ENCODE measurements around the gene APOBEC3C.
"Not testable (repeated sequence)": the region's sequence is repeated elsewhere in the genome, so short reads cannot be mapped to it uniquely, and the experiment has no call there.

Gene APOBEC3C

GRCh38 chr22:38974170-38974825, 39.8 kb upstream of the APOBEC3C start:
- Histone ChIP-seq H3K9ac (ENCODE audit: low read depth, low read length) (no peak overlapping the region), H3K9me3 (ENCODE audit: control insufficient read depth, insufficient read depth, low read length) (peaks cover 6% of the 10 kb centered on the region), H3K4me1 (ENCODE audit: insufficient read depth, low read length) (no peaks in the 10 kb centered on the region), H3K36me3 (ENCODE audit: insufficient read depth, low read length) (no peaks in the 10 kb centered on the region)

DNA sequence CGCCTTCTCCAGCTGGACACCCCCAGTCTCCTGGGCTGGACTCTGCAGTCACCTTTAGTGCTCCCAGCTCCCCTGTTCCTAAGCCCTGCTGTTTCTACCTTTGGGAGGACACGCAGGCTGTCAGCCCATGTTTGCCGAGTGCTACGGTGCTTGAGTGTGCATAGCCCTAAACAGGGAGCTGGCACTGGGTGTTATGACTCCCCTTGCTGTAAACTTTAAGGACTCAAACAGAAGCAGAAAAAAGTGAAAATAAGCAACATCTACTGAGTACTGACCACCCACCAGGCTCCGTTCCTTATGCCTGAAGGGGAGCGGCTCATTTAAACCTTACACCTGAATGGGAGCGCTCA, 39.3 kb upstream of the APOBEC3C start:
- Histone ChIP-seq H3K36me3 (ENCODE audit: insufficient read depth, low read length) (no peaks in the 10 kb centered on the region), H3K9ac (ENCODE audit: low read depth, low read length) (no peak overlapping the region), H3K4me1 (ENCODE audit: insufficient read depth, low read length) (no peaks in the 10 kb centered on the region), H3K9me3 (ENCODE audit: control insufficient read depth, insufficient read depth, low read length) (peaks cover 6% of the 10 kb centered on the region)

- not testable (repeated sequence) for H3K9ac ChIP-seq (ENCODE audit: low read depth, low read length); H3K36me3 ChIP-seq (ENCODE audit: insufficient read depth, low read length); H3K9me3 ChIP-seq (ENCODE audit: control insufficient read depth, insufficient read depth, low read length); H3K4me1 ChIP-seq (ENCODE audit: insufficient read depth, low read length)
These were observed 36.8 kb upstream of the APOBEC3C start for GRCh38 chr22:38977289-38977688.

DNA sequence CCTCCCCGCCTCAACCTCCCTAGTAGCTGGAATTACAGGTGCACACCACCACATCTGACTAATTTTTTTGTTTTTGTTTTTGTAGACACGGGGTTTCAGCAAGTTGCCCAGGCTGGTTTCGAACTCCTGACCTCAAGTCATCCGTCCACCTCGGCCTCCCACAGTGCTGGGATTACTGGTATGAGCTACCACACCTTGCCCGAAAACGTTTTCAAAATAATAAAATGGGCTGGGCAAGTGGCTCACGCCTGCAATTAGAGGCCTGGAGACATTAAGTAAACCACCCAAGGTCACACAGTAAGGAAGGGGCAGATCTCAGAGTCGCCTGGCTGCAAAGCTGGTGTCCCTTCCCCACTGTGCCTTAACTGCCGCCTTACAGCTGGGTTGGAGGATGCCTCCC, 33.5 kb upstream of the APOBEC3C start:
- not testable (repeated sequence) for H3K9ac ChIP-seq (ENCODE audit: low read depth, low read length); H3K36me3 ChIP-seq (ENCODE audit: insufficient read depth, low read length); H3K4me1 ChIP-seq (ENCODE audit: insufficient read depth, low read length)
- H3K9me3 ChIP-seq (ENCODE audit: control insufficient read depth, insufficient read depth, low read length), result peaks cover 18% of the 10 kb centered on the region

- Histone ChIP-seq H3K9ac (ENCODE audit: low read depth, low read length) (no peak overlapping the region), H3K9me3 (ENCODE audit: control insufficient read depth, insufficient read depth, low read length) (peaks cover 18% of the 10 kb centered on the region), H3K4me1 (ENCODE audit: insufficient read depth, low read length) (peaks cover 8% of the 10 kb centered on the region; the same call in 1 of the 2 replicates)
These were observed 32.8 kb upstream of the APOBEC3C start for GRCh38 chr22:38981005-38981991.

DNA sequence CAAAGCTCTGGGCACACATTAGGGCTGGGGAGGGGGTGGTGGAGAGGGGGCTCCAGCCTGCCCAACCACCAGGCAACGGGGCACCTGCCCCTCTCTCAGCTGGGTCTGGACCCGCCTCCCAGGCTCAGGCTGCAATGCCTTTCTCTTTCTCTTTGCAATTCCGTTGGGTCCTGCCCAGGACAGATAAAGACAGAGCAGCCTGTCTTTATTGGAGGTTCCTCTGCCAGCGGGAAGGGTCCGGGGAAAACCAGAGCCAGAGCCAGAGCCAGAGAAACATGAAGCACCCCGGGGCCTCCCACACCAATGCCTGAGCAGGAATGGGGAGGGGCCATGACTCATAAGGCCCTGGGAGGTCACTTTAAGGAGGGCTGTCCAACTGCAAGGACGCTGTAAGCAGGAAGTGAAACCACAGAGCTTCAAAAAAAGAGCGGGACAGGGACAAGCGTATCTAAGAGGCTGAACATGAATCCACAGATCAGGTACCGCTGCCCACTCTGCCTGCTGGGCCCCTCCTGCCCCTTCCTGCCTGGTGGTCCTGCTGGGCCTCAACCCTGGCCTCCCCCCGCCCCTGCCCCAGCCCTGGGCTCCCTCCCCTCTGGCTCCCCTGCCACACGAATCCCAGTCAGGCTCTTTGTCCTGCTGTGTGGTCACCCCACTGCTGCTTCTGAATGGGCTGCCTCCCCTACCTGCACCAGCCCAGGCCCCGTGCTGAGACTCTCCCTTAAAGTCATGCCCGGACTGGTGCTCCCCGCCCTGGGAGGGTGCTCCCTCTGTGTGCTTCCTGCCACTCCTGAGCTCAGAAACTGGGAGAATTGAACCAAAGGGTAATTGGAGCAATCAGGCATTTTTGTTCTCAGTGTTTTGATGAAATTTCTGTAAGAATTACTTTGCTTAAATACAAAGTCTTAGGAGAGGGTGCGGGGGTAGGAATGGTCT, 31.8 kb upstream of the APOBEC3C start, which contains the start of gene APOBEC3B:
TSS of gene APOBEC3B (plus strand) at position 356 of the 936 bp plus-strand sequence. CDS start at position 463, 107 bp downstream.
- Histone ChIP-seq H3K9ac (ENCODE audit: low read depth, low read length) (no peak within 1 kb of the TSS), H3K4me1 (ENCODE audit: insufficient read depth, low read length) (peaks cover 10% of the 10 kb centered on the region; the same call in 1 of the 2 replicates)

More at GRCh38 chr22:38981005-38981991, 32.8 kb upstream of the APOBEC3C start:
- H3K36me3 ChIP-seq (ENCODE audit: insufficient read depth, low read length), result no peaks in the 10 kb centered on the region

DNA sequence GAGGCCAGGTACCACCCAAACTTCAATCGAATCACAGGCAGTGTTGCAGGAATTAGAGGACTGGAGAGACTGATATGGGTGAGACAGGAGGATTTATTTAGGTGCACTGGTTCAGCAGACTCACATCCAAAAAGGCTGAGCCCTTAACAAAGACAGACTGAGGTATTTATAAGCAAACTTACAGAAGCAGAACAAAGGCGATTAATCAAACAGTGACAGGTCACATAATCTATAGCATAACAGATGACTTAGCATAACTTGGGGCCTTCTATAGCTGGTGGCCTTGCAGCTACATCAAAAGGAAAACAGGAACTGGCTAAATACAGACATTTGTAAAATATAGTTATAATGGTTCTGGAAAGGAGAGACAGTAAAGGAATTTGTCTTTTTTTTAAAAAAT, 29.8 kb upstream of the APOBEC3C start:
- H3K9me3 ChIP-seq (ENCODE audit: control insufficient read depth, insufficient read depth, low read length), result peaks cover 12% of the 10 kb centered on the region
- no peaks in the 10 kb centered on the region for H3K36me3 ChIP-seq (ENCODE audit: insufficient read depth, low read length)
- H3K4me1 ChIP-seq (ENCODE audit: insufficient read depth, low read length), result peaks cover 10% of the 10 kb centered on the region; the same call in 1 of the 2 replicates
- no peak overlapping the region for H3K9ac ChIP-seq (ENCODE audit: low read depth, low read length)

More for the DNA sequence above, 31.8 kb upstream of the APOBEC3C start, which contains the start of gene APOBEC3B:
- H3K9me3 ChIP-seq (ENCODE audit: control insufficient read depth, insufficient read depth, low read length), result peaks cover 16% of the 10 kb centered on the region
- no peaks in the 10 kb centered on the region for H3K36me3 ChIP-seq (ENCODE audit: insufficient read depth, low read length)

DNA sequence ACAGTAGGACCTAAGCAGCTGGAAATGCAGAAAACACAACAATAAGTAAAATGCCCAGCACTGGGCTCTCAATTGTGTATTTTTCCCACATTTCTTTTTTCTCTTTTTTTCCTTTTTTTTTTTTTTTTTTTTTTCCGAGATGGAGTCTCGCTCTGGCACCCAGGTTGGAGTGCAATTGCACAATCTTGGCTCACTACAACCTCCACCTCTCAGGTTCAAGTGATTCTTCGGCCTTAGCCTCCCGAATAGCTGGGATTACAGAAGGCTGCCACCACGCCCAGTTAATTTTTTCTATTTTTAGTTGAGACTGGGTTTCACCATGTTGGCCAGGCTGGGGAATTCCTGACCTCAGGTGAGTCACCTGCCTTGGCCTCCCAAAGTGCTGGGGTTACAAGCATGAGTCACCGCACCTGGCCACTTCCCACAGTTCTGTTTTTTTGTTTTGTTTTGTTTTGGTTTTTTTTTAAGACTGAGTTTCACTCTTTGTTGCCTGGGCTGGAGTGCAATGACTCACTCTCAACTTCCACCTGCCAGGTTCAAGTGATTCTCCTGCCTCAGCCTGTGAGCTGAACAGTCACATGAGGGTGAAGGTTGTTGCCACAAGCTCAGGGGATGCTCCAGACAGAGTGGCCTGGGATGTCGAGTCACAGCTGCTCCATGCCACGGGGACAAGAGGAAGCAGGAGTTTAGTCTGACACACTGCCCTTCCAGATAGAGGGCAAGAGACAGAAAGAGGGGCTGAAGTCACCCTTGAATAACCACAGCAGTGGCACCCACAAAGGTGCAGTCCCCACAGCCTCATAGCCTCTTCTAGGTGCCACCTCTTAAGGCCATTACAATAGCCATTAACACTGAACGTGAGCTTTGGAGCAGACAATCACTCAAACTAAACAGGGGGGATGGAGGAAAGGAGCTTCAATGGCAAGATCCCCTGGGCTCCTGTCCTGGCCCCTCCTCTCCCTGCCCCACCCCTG, 29.0 kb upstream of the APOBEC3C start:
- H3K36me3 ChIP-seq (ENCODE audit: insufficient read depth, low read length); H3K9ac ChIP-seq (ENCODE audit: low read depth, low read length): not testable (repeated sequence)
- H3K4me1 ChIP-seq (ENCODE audit: insufficient read depth, low read length), result peaks cover 10% of the 10 kb centered on the region; the same call in 1 of the 2 replicates
- peaks cover 12% of the 10 kb centered on the region for H3K9me3 ChIP-seq (ENCODE audit: control insufficient read depth, insufficient read depth, low read length)

- Histone ChIP-seq H3K9me3 (ENCODE audit: control insufficient read depth, insufficient read depth, low read length) (peaks cover 12% of the 10 kb centered on the region), H3K36me3 (ENCODE audit: insufficient read depth, low read length) (no peaks in the 10 kb centered on the region), H3K9ac (ENCODE audit: low read depth, low read length) (no peak overlapping the region), H3K4me1 (ENCODE audit: insufficient read depth, low read length) (peaks cover 7% of the 10 kb centered on the region; the same call in 1 of the 2 replicates)
These were observed 27.4 kb upstream of the APOBEC3C start for GRCh38 chr22:38986629-38987028.

- no peaks in the 10 kb centered on the region for H3K36me3 ChIP-seq (ENCODE audit: insufficient read depth, low read length)
- H3K9me3 ChIP-seq (ENCODE audit: control insufficient read depth, insufficient read depth, low read length), result peaks cover 12% of the 10 kb centered on the region
- H3K4me1 ChIP-seq (ENCODE audit: insufficient read depth, low read length), result peaks cover 6% of the 10 kb centered on the region; the same call in 1 of the 2 replicates
- no peak overlapping the region for H3K9ac ChIP-seq (ENCODE audit: low read depth, low read length)
These were observed 26.7 kb upstream of the APOBEC3C start for GRCh38 chr22:38987171-38987895.

DNA sequence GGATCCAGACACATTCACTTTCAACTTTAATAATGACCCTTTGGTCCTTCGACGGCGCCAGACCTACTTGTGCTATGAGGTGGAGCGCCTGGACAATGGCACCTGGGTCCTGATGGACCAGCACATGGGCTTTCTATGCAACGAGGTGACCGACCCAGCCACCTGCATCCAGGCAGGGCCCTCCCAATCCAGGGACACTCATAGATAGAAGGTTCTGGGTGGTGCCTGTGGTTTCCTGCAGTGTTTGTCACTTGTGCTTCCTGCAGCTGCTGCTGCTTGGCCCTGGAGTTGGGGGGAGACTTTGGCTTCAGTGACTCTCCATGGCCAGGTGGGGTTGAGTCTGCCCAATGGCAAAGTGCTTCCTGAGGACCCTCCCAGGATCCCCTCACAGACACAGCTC, 24.6 kb upstream of the APOBEC3C start:
- H3K9ac ChIP-seq (ENCODE audit: low read depth, low read length), result no peak overlapping the region
- no peaks in the 10 kb centered on the region; the same call in 1 of the 2 replicates for H3K9me3 ChIP-seq (ENCODE audit: control insufficient read depth, insufficient read depth, low read length)
- peaks cover 12% of the 10 kb centered on the region; the same call in 1 of the 2 replicates for H3K4me1 ChIP-seq (ENCODE audit: insufficient read depth, low read length)
- H3K36me3 ChIP-seq (ENCODE audit: insufficient read depth, low read length), result no peaks in the 10 kb centered on the region

DNA sequence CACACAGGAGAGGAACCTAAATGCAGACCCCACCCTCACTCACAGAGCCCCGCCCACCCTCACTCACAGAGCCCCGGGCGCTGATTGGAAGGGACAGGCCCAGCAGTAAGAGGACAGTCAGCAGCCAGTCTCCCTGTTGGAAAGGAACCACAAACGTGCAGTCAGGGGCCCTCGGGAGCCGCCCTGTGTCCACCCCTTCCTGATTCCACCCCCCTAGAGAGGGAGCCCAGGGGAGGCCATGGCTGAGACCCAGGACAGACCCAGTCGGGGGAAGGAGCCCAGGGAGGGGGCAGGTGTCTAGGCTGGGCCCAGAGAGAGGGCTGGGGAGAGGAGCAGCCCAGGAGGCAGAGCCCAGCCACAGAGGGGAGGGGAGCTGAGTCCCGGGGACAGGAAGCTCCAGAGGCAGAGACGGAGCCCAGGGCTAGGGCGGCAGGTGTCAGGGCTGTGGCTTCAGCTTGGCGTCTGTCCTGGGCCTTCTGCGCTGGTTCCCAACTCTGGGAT, 21.1 kb upstream of the APOBEC3C start:
- H3K36me3 ChIP-seq (ENCODE audit: insufficient read depth, low read length); H3K9me3 ChIP-seq (ENCODE audit: control insufficient read depth, insufficient read depth, low read length); H3K4me1 ChIP-seq (ENCODE audit: insufficient read depth, low read length); H3K9ac ChIP-seq (ENCODE audit: low read depth, low read length): not testable (repeated sequence)
